C1 segment of cervical spinal cord (tissue), 14 donors: ENCODE measurements around the gene FOXO3B.
"Not testable (repeated sequence)": the region's sequence is repeated elsewhere in the genome, so short reads cannot be mapped to it uniquely, and the experiment has no call there.

Experiments
- DNase-seq, 14 donors: peaks; one replicate each; lab custom pipeline; 2025; lab: John Stamatoyannopoulos, UW

Gene FOXO3B

GRCh38 chr17:18661924-18662624, 20.0 kb downstream of the FOXO3B start:
- not testable (repeated sequence) for DNase-seq

- DNase-seq = not testable (repeated sequence)
These were observed 32.0 kb downstream of the FOXO3B start for GRCh38 chr17:18650094-18650493.

DNA sequence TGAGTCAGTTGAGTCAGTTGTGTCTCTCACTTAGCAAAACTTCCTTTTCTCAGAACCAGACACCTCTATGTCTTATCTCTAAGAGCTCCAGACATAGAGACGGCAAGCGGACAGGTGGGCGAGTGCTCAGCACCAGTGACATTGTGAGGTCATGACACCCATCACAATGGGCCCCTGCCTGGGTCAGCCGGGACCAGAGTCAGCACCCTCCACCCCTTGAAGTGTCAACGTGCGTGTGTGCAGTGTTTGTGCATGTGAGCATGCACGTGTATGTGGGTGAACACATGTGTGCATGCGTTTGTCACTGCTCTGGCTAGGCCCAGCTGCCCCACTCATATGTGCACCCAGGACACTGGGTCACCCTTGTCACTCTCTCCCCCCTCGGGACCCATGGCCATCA, 37.8 kb downstream of the FOXO3B start, which contains the start of gene TBC1D28:
TSS of gene TBC1D28 (minus strand) at position 101 of the 400 bp plus-strand sequence. CDS start 3,039 bp downstream, outside the sequence.
- not testable (repeated sequence) for DNase-seq

DNA sequence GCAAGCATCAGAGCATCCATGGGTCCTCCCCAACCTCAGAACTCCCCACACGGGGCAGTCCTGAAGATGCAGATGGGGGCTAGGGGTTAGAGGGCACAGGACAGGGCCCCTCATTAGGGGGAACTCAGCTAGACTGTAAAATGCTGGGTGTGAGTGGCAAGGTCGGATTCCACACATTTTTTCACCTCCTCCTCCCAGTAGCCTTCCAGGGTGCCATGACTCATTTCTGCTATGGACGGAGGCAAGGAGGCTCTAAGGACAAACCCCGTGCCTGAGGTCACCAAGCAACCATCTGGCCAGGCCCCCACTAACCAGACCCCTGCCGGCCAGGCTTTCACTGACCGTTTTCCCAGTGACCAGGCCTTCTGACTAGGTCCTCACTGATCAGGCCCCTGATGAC, 39.0 kb downstream of the FOXO3B start:
- DNase-seq = not testable (repeated sequence)

DNA sequence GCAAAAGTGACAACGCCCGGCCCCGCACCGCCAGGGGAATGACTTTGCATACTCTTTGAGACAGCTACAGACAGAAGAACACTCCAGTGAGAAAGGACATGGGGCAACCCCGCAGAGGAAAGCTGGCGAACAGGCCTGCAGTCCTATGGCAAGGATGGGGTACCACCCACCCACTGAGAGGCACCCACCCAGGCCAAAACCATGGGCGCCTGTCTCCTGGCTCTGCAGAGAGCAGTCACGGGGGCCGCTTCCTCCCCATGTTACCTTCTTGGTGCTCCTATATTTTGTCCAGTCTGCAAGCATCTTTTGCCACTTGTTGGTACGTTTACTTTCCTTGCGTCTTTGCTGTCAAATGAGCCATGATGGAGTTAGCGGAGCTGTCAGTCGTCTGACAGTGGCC, 43.8 kb downstream of the FOXO3B start:
- not testable (repeated sequence) for DNase-seq

- DNase-seq = not testable (repeated sequence)
These were observed 45.9 kb downstream of the FOXO3B start for GRCh38 chr17:18636237-18636636.

DNA sequence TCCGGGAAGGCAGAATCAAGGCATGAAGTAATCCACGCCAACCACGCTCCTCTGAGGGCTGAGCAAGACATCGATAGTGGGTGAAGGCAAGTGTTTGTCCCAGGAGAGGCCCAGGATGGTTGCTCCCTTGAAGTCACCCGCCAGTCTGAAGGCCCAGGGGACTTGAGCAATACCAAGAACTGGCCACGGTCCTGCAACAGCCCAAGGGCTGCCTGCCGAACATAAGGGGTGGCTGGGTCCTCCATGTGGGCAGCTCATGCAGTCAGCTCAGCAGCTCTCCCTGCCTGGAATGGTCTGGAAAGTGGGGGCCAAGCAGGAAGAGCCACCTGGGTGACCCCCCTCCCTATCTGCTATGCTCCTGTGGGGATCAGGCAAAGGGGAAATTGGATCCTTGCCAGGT, 46.3 kb downstream of the FOXO3B start:
- DNase-seq = not testable (repeated sequence)

DNA sequence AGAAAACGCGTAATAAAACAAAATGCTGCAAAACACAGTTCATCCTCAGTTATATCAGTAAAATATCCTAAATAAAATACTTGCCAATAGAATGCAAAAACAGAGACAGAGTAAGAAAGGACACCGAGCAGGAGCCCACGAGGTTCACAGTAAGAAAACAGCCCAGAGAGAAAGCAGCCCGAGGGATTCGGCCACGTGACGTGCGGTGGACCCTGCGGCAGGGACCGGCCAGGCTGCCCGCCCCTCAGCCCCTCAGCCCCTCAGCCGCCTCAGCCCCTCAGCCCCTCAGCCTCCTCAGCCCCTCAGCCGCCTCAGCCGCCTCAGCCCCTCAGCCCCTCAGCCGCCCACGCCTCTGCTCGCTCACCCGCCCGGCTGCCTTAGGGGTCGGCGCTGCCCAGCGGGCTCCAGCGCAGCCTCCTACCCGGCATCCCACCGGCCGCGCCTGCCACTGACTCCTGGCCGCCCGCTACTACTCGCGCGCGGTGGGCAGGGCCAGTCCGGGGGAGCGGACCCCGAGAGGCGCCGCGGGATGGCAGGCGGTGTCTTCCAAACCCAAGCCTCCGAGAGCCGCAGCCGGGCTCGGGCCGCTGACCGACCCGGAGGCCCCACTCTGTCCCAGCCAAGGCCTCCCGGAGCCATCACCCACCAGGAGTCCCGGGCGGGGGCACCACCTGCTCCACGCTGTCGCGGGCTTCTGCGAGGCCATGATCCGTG, 47.4 kb downstream of the FOXO3B start:
- peak in 1 of 14 donors; percentile 10 for DNase-seq
